GM18507 (cell line): ENCODE results near the gene DDX3X.
"Not testable (repeated sequence)": the region's sequence is repeated elsewhere in the genome, so short reads cannot be mapped to it uniquely, and the experiment has no call there.

Experiments used
- DNase-seq: peaks from one replicate; pipeline ENCODE4 v3.0.0; 2011; ENCODE audit warnings: low read depth; ENCODE audit not compliant: insufficient read length; ENCODE audit errors: extremely low spot score
- FAIRE-seq: peaks from 2 replicates; lab custom pipeline; 2011; peaks lifted over from hg19 to GRCh38; lab: Jason Lieb, UNC

The DDX3X gene

DNA sequence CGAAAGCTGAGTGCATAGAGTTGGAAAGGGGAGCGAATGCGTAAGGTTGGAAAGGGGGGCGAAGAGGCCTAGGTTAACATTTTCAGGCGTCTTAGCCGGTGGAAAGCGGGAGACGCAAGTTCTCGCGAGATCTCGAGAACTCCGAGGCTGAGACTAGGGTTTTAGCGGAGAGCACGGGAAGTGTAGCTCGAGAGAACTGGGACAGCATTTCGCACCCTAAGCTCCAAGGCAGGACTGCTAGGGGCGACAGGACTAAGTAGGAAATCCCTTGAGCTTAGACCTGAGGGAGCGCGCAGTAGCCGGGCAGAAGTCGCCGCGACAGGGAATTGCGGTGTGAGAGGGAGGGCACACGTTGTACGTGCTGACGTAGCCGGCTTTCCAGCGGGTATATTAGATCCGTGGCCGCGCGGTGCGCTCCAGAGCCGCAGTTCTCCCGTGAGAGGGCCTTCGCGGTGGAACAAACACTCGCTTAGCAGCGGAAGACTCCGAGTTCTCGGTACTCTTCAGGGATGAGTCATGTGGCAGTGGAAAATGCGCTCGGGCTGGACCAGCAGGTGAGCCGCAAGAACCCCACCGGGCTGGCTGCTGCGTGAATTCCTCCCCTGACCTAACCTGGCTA, at the start of gene DDX3X:
Gene DDX3X, plus strand, starts transcription at position 419 of the 619 bp plus-strand sequence. Its CDS starts 91 bp downstream, at position 510.
- FAIRE-seq (no peak), DNase-seq (peak; percentile 36)

GRCh38 chrX:41285928-41286327, 48.0 kb upstream of the DDX3X start:
- not testable (repeated sequence) for FAIRE-seq, DNase-seq

DNA sequence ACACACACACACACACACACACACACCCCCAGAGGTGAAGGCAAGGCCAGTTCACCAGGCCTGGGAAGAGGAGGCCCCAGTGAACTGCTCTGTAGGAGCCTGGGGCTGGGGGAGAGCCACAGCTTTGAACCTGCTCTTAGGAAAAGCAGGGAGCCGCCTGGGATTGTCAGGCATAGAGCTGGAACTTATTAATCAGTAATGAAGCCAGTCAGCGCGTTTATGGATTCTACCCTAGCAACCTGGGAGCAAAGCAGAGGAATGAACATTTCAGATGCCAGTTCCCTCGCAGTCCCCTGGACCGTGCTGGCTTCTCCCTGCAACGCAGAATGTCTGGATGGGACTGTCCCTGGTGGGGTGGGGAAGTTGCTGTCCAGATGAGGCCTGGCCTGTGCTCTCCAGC, 45.3 kb upstream of the DDX3X start:
- DNase-seq (no peak), FAIRE-seq (no peak)

DNA sequence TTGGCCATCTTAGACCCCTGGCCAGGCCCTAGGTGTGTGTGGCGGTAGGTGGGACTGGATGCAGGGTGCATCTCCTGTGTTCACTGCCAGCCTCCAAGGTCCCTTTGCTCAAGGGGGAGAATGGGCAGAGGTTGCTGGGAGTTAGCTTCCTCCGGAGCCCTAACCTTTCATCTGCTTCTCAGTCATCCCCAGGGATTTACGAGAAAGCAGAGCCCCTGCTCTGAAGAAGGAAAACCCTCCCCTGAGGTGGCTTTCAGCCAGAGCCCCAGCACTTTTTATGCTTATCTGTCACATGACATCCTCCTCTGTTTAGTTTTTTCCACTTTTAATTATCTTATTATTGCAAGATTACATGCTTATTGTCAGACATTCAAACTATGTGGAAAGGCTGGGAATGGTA, 44.9 kb upstream of the DDX3X start:
- no peak for FAIRE-seq
- no peak for DNase-seq

DNA sequence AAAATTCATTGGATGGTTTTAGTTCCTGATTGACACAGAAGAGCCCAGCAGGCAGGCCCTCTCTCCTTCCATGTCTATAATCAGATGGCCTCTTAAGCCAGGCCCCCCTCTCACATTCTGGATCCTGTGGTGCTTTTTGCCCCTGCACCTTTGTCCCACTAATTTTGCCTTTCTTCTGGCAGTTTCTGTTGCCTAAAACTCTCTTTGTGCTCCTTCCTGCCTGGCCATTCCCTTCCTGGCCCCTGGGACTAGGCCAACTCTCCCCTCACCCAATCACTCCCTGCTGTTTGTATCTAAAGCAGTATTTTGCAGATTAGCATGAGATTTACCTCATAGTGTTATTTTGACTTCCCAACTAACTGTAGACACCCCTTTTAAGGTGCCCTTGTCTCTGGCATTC, 42.7 kb upstream of the DDX3X start:
- FAIRE-seq (no peak), DNase-seq (no peak)

DNA sequence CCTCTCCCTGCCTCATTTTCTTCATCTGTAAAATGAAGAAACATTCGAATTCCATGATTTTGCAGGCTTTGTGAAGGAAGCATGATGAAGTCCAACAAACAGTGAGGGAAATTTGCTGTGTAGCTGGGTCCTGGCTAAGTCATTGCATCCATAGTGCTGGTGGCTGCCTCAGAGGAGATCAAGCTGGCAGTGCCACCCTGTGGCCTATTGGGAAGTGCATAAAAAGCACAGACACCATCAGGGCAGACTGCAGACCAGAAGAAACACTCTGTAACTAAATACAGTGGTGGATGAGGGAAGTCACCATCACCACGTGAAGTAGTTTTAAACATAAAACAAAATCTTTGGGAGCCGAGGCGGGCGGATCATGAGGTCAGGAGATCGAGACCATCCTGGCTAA, 40.7 kb upstream of the DDX3X start:
- DNase-seq: no peak
- FAIRE-seq: no peak

GRCh38 chrX:41300758-41301437, 33.1 kb upstream of the DDX3X start:
- FAIRE-seq: no peak

DNA sequence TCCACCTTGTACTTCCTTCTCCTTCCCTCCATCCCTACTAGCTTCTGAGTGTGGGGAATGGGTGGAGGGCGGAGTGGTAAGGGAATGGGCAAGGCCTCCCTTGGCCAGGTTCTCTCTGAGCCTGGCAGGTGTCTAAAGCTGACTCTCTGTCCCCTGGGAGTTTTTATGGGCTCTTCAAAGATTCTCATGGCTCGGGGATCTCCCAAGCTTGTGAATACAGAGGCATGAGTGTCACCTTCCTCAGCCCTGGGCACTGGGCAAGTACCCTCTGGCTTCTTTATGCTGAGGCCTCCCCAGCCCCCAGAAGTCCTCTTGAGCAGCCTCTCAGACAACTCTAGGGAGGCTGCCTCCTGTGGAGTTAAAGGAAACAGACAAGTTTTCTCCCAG, 32.5 kb upstream of the DDX3X start:
- DNase-seq (no peak), FAIRE-seq (no peak)

More at GRCh38 chrX:41300758-41301437, 33.1 kb upstream of the DDX3X start:
- no peak for DNase-seq

DNA sequence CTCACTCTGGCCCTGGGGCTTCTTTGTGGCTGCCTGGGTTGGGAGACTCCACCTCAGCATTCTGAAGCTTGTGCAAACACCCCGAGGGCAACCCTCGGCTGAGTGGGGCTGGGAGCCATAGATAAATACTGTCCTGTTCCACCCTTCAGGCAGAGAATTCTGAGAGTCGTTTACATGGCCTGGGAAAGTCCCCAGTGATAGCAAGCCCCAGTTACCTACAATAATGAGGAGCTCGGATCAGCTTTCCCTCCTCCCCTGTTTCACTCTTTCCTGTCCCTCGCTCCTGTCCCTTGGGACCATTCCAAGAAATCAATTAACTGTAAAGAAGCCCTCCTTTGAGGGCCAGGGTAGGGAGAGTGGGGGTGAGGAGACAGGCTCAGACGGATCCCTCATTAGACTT, 31.6 kb upstream of the DDX3X start:
- no peak for DNase-seq
- FAIRE-seq: no peak

DNA sequence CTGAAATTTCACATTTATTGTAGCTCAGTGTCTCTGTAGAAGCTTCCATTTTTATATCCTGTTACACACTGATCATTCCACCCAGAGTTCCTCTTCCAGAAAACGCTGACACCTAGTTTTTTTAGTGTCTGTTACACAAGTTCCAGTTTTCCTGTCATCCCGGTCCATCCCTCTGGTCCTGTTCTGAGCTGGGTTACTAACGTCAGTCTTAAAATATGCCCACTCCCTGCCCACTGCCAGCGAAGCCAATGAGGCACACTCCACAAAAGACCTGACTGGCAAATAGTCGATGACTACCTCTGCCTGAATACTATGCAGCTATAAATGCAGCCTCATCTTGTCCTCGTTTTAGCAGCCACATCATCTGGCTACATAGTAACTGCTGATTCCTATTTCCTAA, 30.9 kb upstream of the DDX3X start:
- no peak for FAIRE-seq

GRCh38 chrX:41304178-41304577, 29.8 kb upstream of the DDX3X start:
- FAIRE-seq (no peak), DNase-seq (no peak)

More for the DNA sequence above, 30.9 kb upstream of the DDX3X start:
- no peak for DNase-seq

DNA sequence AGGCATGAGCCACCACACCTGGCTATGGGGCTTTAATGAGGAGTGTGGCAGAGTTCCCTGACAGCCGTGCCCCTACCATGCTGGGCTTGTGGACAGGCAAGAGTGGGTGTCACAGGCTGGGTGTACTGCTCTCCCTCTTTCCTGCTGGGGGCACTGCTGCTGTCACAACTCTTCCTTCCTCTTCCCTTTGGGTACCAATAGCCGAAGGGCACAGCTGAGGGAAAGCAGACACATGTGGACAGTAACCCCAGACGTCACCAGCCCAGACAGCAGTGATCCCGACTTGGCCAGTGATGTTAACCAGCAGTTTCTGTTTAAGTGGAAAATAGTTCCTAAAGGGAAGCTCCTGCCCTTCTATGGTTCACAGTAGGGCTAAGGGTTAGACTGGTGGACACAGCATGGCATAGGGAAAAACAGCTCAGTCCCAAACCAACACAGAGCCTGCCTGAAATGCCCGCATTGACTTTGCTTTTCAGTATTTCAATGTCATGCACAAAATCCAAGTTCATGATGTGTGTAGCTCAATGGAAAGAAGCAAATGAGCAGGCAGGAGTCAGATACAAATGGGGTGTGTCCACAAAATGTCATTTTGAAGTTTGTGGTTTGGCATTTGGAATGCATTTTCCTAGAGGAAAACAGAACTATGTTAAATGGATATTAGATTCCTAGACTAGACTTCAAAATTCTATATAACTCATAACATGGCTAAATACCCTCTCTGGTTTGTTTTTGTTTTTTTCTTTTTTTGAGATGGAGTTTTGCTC, 24.9 kb upstream of the DDX3X start:
- DNase-seq (no peak), FAIRE-seq (no peak)

DNA sequence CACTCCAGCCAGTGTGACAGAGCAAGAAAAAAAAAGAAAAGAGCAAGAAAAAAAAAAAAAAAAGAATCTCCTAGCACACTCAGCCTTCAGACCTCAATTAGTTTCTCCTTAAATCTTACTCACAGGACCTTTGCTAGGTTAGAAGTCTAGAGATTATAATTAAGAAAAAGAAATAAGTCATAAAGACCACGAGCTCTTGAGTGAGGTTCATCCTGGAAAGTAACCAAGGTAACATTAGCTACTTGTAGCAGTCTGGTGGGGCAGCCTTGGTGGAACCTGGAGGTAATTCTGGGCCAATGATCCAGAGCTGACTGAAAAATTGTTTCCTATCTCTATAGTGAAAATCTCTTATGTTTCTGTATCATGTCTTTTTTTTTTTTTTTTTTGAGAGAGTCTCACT, 21.2 kb upstream of the DDX3X start:
- no peak for FAIRE-seq
- DNase-seq: no peak

DNA sequence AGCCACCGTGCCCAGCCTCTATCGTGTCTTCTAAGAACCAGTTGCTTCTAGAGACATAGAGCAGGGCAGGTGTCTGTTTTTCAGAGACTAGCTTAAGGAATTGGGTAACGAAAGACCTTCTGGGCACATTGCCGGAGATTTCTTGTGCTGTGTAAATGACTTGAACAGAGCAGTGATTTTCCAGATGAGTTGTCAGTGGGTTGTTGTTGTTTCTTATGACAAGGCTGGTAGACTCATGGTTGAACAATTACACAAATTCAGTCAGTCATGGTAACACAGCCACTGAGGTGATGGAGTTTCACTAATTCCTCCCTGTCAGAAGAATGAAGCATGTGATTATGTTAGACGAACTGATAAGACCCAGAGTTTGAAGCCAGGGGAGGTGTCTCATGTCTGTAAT, 20.5 kb upstream of the DDX3X start:
- FAIRE-seq (no peak), DNase-seq (no peak)

GRCh38 chrX:41314204-41314603, 19.8 kb upstream of the DDX3X start:
- DNase-seq: no peak
- no peak for FAIRE-seq

DNA sequence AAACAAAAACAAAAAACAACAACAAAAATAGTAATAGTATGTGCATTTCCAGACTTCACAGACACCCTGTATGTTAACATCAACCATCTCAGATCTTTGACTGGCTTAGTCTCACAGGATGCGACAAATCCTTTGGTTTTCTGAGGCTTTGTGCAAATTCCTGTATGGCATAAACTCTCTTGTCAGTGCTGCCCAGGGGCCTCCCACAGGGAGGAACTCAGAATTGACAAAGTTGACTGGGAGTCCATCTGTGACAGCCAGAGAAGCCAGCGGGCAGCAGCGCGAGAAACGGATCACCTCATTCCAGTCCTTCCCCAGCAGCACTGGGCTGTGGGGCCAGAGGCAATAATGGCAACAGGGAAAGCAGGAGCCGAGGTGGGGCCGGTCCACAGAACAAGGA, 19.1 kb upstream of the DDX3X start:
- FAIRE-seq: no peak
- DNase-seq: no peak

- not testable (repeated sequence) for FAIRE-seq, DNase-seq
These were observed 17.7 kb upstream of the DDX3X start for GRCh38 chrX:41316266-41316665.

DNA sequence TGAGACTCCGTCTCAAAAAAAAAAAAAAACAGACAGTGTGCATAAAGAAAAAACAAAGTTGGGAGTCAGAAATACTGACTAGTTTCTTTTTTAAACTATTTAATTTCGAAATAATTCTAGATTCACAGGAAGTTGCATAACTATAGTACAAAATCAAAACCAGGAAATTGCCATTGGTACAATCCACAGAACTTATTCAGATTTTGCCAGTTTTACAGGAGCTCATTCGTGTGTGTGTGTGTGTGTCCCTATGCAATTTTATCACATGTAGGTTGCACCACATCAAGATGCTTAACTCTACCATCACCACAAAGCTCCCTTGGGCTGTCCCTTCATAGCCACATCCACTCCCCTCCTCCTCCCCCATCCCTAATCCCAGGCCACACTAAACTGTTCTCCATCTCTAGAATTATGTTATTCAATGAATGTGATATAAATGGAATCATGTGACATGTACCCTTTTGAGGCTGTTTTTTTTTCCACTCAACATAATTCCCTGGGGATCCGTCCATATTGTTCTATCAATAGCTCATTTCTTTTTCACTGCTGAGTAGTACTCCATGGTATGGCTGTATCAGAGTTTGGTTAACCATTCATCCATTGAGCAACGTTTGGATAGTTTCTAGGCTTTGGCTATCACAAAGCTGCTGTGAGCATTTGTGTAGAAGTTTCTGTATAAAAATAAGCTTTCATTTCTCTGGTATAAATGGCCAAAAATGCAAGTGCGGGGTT, 16.3 kb upstream of the DDX3X start:
- DNase-seq: no peak
- no peak for FAIRE-seq

DNA sequence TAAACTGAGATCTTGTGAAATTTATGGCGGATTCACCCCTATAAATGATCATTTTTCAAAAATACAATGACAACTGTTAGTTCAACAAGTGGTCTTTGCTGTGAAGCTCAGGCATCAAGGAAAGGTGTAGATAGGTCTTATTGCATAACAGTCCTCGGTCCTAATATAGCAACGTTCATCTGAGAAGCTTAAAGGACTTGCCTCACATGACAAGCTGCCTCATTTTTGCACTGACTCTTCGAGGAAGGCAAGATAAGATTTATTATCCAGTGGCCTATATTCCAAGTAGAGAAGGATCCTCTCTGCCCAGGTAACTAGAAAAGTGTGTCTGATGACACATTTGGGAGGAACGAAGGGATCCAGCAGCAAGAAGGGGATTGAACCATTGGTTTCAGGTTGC, 13.6 kb upstream of the DDX3X start:
- no peak for DNase-seq
- no peak for FAIRE-seq
